Left lung (tissue), 10 donors: ENCODE data around the gene USP30. TPM values are rescaled to one million over a fixed set of nuclear protein-coding genes. Genes with fewer than 3 reads are reported as not detected.

Source experiments
- ATAC-seq: fragments of 200-7000 bp; cut with Tn5 transposase; one replicate; pipeline ENCODE4 v1.9.1; 2020; ENCODE audit warnings: moderate library complexity
- DNase-seq, 4 donors: peaks; one replicate each; pipeline ENCODE4 v3.0.0-alpha.2; 2013 to 2020
- H3K27ac ChIP-seq, 2 donors: fragments of 200-600 bp; sonication (generic) in 1 of 2; one replicate each; pipeline versions ENCODE4 v1.5.0 to v1.8.0; 2020 to 2021
- H3K27me3 ChIP-seq, 2 donors: fragments of 200-600 bp; sonication (generic) in 1 of 2; one replicate each; pipeline versions ENCODE4 v1.5.0 to v1.8.0; 2020 to 2021
- H3K36me3 ChIP-seq, 2 donors: fragments of 200-600 bp; sonication (generic) in 1 of 2; one replicate each; pipeline versions ENCODE4 v1.5.0 to v1.8.0; 2020 to 2021
- H3K4me1 ChIP-seq, 2 donors: fragments of 200-600 bp; one replicate each; pipeline ENCODE4 v1.8.0; 2021
- H3K4me3 ChIP-seq, 2 donors: fragments of 200-600 bp; sonication (generic) in 1 of 2; one replicate each; pipeline versions ENCODE4 v1.5.0 to v1.8.0; 2020 to 2021; ENCODE audit warnings: mild to moderate bottlenecking in 1 of 2
- H3K9me3 ChIP-seq, 2 donors: fragments of 200-600 bp; sonication (generic) in 1 of 2; one replicate each; pipeline versions ENCODE4 v1.5.0 to v1.8.0; 2020 to 2021
- CTCF ChIP-seq, 2 donors: fragments of 200-600 bp; sonication (generic) in 1 of 2; IDR thresholded peaks; one replicate each; pipeline versions ENCODE4 v1.5.0 to v1.8.0; 2021; ENCODE audit warnings: antibody characterized with exemption in 2 of 2
- intact Hi-C, 2 donors: fragments of 100-400 bp; cut with DNase I; formaldehyde crosslinking; loops; one replicate each; pipeline versions ENCODE4 v1.11.2 to v1.14.2; 2022
- polyA plus RNA-seq, 6 donors: library from polyadenylated mRNA; unstranded; fragments of 120-200 nt; gene quantifications; one replicate each; pipeline ENCODE4 v1.2.1, GENCODE V29; 2013; ENCODE audit not compliant: insufficient read length in 6 of 6
- total RNA-seq, 2 donors: library from RNA; stranded (reverse); fragmentation: NEBNext Ultra II Directional; extraction: Animal tissue kit (Norgen Biotek cat#: 25700); gene quantifications; one replicate each; pipeline ENCODE4 v1.2.1, GENCODE V29; 2021
- donor health status: DM: no; HTN: yes; CAD: no.
- donor health status: DM: no; HTN: no; CAD: no.

USP30 gene
- total and polyA plus RNA-seq, 8 donors = 7.1 to 28.0 (median 24.3) TPM

- no peak for TF ChIP-seq CTCF (IDR thresholded peaks at IDR 0.05)
- no peak for DNase-seq
- Histone ChIP-seq H3K4me3 (no peak overlapping the region), H3K36me3 (peaks cover 0 to 55% of the 10 kb centered on the region in 2 donors), H3K9me3 (no peaks in the 10 kb centered on the region), H3K4me1 (peaks cover 2 to 23% of the 10 kb centered on the region in 2 donors), H3K27me3 (no peaks in the 10 kb centered on the region), H3K27ac (no peak overlapping the region)
- ATAC-seq = no peak
- intact Hi-C loops = no loop called here
Observed at GRCh38 chr12:109102491-109102890, 50.1 kb downstream of the USP30 start.

DNA sequence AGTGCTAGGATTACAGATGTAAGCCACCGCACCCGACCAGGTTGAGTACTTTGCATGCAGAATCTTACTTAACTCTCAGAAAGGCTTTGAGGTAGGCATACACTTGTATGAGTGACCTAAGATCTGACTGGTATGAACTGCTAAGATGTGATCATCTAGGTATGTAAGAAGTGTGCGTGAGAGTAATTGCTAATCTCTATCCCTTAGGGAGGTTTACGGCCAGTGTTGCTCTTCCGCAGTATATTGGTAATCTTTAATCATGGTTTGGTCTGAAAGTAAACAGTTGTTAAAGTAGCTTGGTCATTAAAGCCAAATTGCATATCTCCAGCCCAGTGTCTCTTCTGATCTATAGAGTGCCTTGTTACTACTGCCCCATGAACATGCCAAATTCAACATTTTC, 52.8 kb downstream of the USP30 start:
- DNase-seq (no peak), ATAC-seq (no peak)
- H3K4me1 ChIP-seq = peaks cover 0 to under 1% of the 10 kb centered on the region in 2 donors
- intact Hi-C loops = no loop called here
- no peak overlapping the region for H3K27ac ChIP-seq
- no peak for TF ChIP-seq CTCF (IDR thresholded peaks at IDR 0.05)
- H3K4me3 ChIP-seq = no peak overlapping the region
- H3K9me3 ChIP-seq = no peaks in the 10 kb centered on the region
- peaks cover 0 to 61% of the 10 kb centered on the region in 2 donors for H3K36me3 ChIP-seq
- no peaks in the 10 kb centered on the region for H3K27me3 ChIP-seq

- Histone ChIP-seq H3K36me3 (peaks cover 0 to 27% of the 10 kb centered on the region in 2 donors), H3K4me3 (no peak overlapping the region), H3K27me3 (no peaks in the 10 kb centered on the region), H3K27ac (peak overlapping the region; percentile 75 to 79), H3K9me3 (no peaks in the 10 kb centered on the region), H3K4me1 (peaks cover 0 to 4% of the 10 kb centered on the region in 2 donors)
- ATAC-seq = no peak
- intact Hi-C loops = loop anchor here in 1 of 2 donors (10.0 kb wide), 1 partner anchor 275 kb away; no protein-coding TSS in a partner anchor
- no peak for TF ChIP-seq CTCF (IDR thresholded peaks at IDR 0.05)
- peak in 1 of 4 donors; percentile 61 for DNase-seq
Observed at GRCh38 chr12:109109746-109110350, 57.5 kb downstream of the USP30 start.

GRCh38 chr12:109110988-109111495, 58.7 kb downstream of the USP30 start:
- intact Hi-C loops = loop anchor here in 1 of 2 donors (10.0 kb wide), 1 partner anchor 274 kb away; no protein-coding TSS in a partner anchor
- peaks cover 5 to 14% of the 10 kb centered on the region in 2 donors for H3K4me1 ChIP-seq
- H3K27ac ChIP-seq = peak overlapping the region; percentile 75 to 79
- ATAC-seq = peak; percentile 97
- H3K9me3 ChIP-seq = no peaks in the 10 kb centered on the region
- DNase-seq = peak; percentile 81 to 93 (median 92)
- no peak for TF ChIP-seq CTCF (IDR thresholded peaks at IDR 0.05)
- no peaks in the 10 kb centered on the region for H3K27me3 ChIP-seq
- H3K4me3 ChIP-seq = peak overlapping the region; percentile 39 to 43
- H3K36me3 ChIP-seq = peaks cover 0 to 15% of the 10 kb centered on the region in 2 donors

GRCh38 chr12:109112720-109113465, 60.5 kb downstream of the USP30 start:
- H3K4me3 ChIP-seq = no peak overlapping the region
- peaks cover 5 to 22% of the 10 kb centered on the region in 2 donors for H3K4me1 ChIP-seq
- no peak for ATAC-seq
- peaks cover 0 to 2% of the 10 kb centered on the region in 2 donors for H3K36me3 ChIP-seq
- no peak for DNase-seq
- no peak overlapping the region for H3K27ac ChIP-seq
- H3K27me3 ChIP-seq = no peaks in the 10 kb centered on the region
- no peak for TF ChIP-seq CTCF (IDR thresholded peaks at IDR 0.05)
- intact Hi-C loops = loop anchor here in 1 of 2 donors (10.0 kb wide), 1 partner anchor 272 kb away; no protein-coding TSS in a partner anchor
- no peaks in the 10 kb centered on the region for H3K9me3 ChIP-seq
